Activated CD8-positive, alpha-beta memory T cell treated with anti-CD3 and anti-CD28 coated beads for 36 hours (primary cell): ENCODE data around the gene PXT1. TPM values are rescaled to one million over a fixed set of nuclear protein-coding genes. Genes with fewer than 3 reads are reported as not detected.
"Not testable (repeated sequence)": the region's sequence is repeated elsewhere in the genome, so short reads cannot be mapped to it uniquely, and the experiment has no call there.

Source experiments
- CTCF ChIA-PET: fragments of 350-600 bp; sonication (Branson Sonifier 250); formaldehyde crosslinking; loops from one replicate; lab custom pipeline; 2021; ENCODE audit warnings: antibody characterized with exemption; lab: Charles Lee
- POLR2A ChIA-PET: fragments of 350-600 bp; sonication (Branson Sonifier 250); formaldehyde crosslinking; loops from one replicate; lab custom pipeline; 2021; ENCODE audit warnings: antibody characterized with exemption; lab: Charles Lee
- total RNA-seq, 2 experiments: library from RNA; stranded (reverse); gene quantifications; one replicate each; pipeline ENCODE4 v1.2.3, GENCODE V29; 2021

The PXT1 gene
- total RNA-seq, 2 experiments from 2014 or later = 0.10 to 0.36 TPM

DNA sequence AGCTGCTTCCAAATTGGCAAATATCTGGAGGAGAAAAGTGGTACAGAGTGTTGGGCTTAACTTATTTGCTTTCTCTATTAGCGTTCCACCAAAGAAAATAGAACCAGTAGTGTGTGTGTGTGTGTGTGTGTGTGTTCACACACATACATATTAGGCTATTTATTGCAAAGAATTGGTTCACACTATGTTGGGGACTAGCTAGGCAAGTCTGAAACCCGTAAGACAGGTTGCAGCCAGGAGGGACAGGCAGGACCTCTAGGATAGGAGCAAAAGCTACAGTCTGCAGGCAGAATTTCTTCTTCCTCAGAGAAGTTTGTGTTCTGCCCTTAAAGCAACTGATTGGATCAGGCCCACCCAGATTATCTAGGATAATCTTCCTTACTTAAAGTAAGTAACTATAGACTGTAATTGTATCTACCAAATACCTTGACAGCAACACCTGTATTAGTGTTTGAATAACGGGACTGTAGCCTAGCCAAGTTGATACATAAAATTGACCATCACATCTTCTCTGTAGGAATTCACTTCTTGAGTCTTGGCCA lies 12.9 kb upstream of the PXT1 start:
- CTCF ChIA-PET = interaction anchor here (0.6 kb wide), 1 partner anchor 119 kb away, joined by 3 read pairs; no protein-coding TSS in a partner anchor
- POLR2A ChIA-PET = interaction anchor here (0.5 to 0.6 kb wide), 2 partner anchors 110 to 128 kb away, joined by 3 read pairs; no protein-coding TSS in a partner anchor

DNA sequence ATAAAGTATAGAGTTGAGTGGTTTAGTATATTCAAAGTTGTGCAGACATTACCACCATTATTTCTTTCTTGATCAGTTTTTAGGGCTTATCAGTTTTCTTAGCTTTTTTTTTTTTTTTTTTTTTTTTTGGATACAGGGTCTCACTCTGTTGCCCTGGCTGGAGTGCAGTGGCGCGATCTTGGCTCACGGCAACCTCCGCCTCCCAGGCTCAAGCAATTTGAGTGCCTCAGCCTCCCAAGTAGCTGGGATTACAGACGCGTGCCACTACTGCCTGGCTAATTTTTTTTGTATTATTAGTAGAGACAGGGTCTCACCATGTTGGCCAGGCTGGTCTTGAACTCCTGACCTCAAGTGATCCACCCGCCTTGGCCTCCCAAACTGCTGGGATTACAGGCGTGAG lies 10.2 kb upstream of the PXT1 start:
- CTCF ChIA-PET = not testable (repeated sequence)
- POLR2A ChIA-PET = interaction anchor here (0.6 kb wide), 1 partner anchor 32 kb away, joined by 4 read pairs; no protein-coding TSS in a partner anchor

DNA sequence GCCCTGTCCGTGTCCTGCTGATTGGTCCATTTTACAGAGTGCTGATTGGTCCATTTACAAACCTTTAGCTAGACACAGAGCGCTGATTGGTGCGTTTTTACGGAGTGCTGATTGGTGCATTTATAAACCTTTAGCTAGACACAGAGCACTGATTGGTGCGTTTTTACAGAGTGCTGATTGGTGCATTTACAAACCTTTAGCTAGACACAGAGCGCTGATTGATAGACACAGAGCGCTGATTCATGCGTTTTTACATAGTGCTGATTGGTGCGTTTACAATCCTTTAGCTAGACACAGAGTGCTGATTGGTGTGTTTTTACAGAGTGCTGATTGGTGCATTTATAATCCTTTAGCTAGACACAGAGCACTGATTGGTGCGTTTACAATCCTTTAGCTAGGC lies 6.5 kb upstream of the PXT1 start:
- POLR2A ChIA-PET, CTCF ChIA-PET: not testable (repeated sequence)

DNA sequence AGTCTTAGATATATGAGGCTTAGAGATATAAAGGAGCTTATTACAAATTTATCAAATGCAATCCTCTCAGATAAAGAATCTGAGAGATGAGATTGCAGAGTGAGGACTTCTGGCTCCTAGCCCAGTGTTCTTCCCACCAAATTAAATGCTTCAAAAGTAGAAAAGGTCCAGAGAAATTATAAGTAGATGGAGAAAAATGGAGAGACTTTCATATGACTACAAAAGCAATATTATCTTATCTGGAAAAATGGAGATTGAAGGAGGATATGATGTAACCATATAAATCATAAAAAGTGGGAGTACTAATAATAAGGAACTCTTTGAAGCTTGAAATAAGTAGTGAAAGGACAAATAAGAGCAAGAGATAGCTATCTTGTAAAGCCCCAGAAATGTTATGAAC lies 3.0 kb upstream of the PXT1 start:
- CTCF ChIA-PET = interaction anchor here (0.6 kb wide), 1 partner anchor 93 kb away, joined by 7 read pairs; no protein-coding TSS in a partner anchor
- POLR2A ChIA-PET = interaction anchor here (0.6 kb wide), 1 partner anchor 722 kb away, joined by 4 read pairs; no protein-coding TSS in a partner anchor

DNA sequence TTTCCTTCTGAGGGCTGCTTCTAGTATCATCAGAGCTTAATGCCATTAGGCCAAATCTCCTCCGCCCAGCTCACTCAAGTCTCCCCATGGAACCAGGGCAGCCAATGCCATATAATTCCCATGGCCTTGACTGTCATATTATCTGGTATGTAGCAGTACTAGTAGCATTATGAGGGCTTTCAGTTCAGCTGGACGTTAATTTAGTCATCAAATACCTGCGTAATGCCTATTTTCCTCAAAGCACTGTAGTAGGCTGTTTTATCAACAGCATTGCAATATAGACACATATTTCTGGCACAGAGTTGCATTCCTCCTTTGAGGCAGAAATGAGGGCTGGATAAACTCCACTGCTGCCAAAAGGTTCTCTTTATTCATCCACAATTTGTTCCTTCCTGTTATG lies 1.8 kb upstream of the PXT1 start:
- ChIA-PET POLR2A (interaction anchor here (0.7 kb wide), 1 partner anchor 150 kb away, joined by 4 read pairs; the partner anchor contains the start of gene SRSF3), CTCF (interaction anchor here (0.5 to 2.0 kb wide), 2 partner anchors 21 to 22 kb away, joined by 3 to 4 read pairs; no protein-coding TSS in a partner anchor)

DNA sequence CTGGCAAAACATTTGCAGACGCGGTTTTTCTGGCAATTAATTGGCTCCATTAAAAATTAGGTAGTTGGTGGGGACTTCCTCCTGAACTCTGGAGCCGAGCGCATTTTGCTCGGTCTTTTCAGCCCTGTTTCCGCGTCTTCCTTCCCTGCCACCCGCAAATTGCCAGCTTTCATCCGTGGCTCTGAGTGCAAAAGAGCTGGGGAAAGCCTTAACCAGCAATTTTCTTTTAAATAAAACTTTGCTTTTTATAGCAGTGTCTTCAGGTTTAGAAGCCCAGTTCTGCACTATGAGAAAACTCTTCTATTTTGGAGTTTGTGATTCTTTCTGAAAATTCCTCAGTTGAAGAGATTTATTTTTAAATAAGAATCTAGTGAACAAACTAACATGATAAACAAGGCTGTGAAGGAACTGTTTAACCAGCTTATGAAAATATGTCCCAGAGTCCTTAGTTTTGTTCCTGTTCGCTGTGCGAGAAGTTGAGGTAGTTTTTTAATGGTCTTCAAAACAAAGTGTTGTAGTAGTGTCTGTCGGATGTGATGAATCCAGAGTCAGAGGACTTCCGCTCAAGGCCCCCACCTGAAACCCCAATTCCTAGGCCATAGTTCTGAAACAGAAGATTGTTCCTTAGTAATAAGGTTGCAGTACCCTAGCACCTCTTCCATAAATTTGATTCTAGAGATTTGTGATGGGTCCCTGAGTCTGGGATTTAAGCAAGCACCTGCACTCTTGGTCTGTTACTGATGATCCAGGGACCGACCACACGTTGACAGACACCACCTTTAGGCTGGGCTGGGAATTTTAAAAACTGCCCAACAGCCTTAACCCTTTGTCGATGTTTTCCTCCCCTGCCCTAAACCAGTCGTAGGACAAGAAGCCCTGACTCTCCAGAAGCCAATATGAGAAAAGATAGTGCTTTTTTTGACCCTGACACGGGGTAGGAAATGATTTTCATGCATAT lies 1.1 kb upstream of the PXT1 start:
- POLR2A ChIA-PET = interaction anchor here (0.7 to 1.0 kb wide), 4 partner anchors 10 to 151 kb away, joined by 3 to 7 read pairs (median 4); partner anchors contain the start of gene SRSF3
- CTCF ChIA-PET = interaction anchor here (0.5 to 2.0 kb wide), 3 partner anchors 20 to 87 kb away, joined by 3 to 4 read pairs (median 3); no protein-coding TSS in a partner anchor

DNA sequence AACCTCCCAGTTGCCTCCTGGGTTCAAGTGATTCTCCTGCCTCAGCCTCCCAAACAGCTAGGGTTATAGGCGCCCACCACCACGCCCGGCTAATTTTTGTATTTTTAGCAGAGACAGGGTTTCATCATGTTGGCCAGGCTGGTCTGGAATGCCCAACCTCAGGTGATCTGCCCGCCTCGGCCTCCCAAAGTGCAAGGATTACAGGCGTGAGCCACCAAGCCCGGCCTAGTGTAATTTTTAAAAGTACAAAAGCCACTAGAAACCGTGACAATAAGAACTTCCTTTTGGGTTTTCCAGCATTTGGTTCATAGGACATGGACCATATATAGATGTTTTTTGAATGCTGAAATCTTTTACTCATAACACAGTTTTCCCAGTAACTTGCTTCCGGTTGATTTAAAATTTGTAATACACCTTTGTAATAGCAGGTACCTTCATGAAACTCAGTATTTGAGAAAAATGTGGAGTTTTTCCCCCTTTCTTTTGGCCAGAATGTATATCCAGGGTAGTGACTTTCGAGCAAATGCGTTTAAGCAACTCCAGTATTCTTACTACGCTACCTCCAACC lies 467 bp downstream of the PXT1 start:
- ChIA-PET POLR2A (no interaction called here), CTCF (interaction anchor here (1.2 kb wide), 1 partner anchor 19 kb away, joined by 4 read pairs; no protein-coding TSS in a partner anchor)

DNA sequence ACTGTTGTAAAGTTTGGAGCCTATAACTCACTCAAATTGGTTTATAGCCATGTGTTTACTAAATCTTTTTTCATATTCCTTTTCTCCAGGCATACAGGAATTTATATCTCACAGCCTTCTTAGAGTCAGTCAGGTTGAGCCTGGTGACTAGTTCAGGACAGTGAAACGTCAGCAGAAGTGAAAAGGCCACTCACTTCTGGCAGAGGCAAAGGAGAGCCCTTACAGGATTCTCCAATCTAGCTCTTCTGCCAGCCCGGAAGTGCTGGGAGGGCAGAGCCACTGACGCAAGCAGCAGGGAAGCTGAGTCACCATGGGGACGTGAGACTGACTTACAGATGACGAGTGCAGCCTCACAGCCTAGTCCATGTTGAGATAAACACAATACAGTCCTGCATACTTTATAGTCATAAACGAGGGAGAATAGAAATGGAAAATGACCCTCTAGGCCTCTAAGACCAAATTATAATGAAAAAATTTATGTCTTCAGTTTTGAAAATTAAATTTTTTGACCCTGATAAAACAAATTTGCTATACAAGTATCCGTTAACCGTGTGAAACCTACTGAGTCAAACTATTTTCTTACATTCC lies 1.3 kb downstream of the PXT1 start:
- POLR2A ChIA-PET = interaction anchor here (0.6 kb wide), 1 partner anchor 159 kb away, joined by 5 read pairs; no protein-coding TSS in a partner anchor
- CTCF ChIA-PET = interaction anchor here (1.2 kb wide), 1 partner anchor 18 kb away, joined by 4 read pairs; no protein-coding TSS in a partner anchor

DNA sequence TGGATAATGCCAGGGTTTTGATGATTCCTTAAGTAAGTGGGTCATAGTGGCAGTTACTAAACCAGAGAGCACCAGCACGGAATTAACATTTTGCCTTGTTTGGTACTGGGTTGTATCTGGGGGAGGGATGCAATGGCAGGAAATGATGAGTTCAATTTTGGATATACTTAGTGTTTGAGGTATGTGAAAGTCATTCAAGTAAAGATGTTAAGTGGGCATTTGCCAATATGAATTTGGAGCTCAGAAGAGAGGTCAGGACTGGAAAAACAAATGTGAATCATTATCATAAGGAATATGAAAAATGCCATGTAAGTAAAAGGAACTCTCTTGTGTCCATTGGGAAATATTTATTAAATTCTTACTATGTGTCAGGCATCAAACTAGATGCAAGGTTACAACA lies 6.2 kb downstream of the PXT1 start:
- POLR2A ChIA-PET = no interaction called here

DNA sequence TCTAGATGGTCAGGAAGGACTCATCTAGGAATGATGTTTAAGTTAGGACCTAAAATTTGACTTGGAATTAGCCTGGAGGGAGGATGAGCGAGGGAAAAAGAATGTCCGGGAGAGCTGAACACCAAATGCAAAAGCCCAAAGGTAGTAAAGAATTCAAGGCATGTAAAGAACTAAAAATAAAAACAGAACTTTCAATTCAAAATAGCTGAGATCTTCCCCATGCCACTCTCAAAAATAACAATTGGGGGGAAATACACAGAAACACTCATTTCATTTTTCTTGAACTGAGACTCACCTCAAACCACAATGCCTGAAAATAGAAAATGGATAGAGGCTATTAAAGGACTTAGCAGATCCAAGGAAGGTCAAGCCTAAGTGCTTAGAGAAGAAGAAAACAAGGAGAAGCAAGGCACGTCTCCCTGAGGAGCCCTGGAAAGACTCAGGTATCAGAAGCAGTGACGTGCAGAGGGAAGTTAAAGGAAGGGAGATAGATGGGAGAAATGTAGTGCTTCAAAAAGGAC lies 10.4 kb downstream of the PXT1 start:
- POLR2A ChIA-PET = no interaction called here
- CTCF ChIA-PET = no interaction called here

More for the DNA sequence above, 6.2 kb downstream of the PXT1 start:
- CTCF ChIA-PET = no interaction called here

DNA sequence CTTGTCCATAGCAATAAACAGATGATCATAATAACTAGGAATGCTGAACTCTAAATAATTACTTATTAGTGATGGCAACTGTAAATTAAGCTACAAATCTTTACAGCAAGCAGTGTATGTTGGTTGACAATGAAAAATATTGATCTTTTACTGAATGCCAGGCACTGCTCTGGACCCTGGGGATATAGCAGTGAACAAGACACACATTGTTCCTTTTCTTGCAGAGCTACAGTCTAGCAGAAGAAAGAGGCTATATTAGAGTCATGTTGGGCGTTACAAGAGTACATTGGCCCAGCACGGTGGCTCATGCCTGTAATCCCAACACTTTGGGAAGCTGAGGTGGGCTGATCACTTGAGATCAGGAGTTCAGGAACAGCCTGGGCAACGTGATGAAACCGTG lies 11.5 kb downstream of the PXT1 start:
- CTCF ChIA-PET = no interaction called here
- POLR2A ChIA-PET = no interaction called here

DNA sequence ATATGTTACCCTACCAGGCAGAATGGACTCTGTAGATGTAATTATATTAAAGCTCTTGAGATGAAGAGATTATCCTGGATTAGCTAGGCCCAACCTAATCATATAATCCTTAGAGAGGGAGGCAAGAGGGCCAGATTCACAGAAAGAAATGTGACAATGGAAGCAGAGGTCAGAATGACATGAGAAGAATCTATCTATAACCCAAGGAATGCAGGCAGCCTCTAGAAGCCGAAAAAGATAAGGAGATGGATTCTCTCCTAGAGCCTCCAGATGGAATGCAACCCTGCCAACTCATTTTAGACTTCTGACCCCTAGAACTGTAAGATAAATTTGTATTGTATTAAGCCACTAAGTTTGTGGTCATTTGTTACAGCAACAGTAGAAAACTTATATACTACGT lies 12.3 kb downstream of the PXT1 start:
- ChIA-PET POLR2A (no interaction called here), CTCF (interaction anchor here (1.0 kb wide), 1 partner anchor 185 kb away, joined by 4 read pairs; no protein-coding TSS in a partner anchor)

DNA sequence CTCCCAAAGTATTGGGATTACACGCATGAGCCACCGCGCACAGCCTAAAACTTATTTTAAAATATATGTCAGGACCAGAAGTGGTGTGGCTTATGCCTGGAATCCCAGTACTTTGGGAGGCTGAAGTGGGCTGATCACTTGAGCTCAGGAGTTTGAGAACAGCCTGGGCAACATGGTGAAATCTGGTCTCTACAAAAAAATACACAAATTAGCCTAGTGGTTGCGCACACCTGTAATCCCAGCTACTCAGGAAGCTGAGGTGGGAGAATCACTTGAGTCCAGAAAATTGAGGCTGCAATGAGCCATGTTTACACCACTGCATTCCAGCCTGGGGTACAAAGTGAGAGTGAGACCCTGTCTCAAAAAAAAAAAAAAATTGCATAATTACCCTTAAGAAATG lies 13.7 kb downstream of the PXT1 start:
- POLR2A ChIA-PET = no interaction called here
- CTCF ChIA-PET = no interaction called here

DNA sequence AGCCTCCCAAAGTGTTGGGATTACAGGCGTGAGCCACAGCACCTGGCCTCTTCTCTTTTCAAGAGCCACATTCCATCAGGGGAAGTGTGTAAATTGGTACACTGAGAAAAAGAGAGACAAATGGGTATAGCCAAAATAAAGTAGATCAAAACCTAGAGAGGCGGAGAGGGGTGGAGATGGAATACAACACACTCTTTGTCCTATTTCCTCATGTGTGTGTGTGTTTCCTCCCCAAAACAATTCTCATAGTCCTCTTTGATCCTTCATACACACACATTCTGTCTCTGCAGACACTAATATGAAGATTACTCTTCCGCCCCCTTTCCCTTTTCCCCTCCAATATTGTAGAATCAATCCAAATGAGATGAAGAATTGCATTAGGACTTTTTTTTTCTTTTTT lies 16.0 kb downstream of the PXT1 start:
- ChIA-PET POLR2A (no interaction called here), CTCF (no interaction called here)

DNA sequence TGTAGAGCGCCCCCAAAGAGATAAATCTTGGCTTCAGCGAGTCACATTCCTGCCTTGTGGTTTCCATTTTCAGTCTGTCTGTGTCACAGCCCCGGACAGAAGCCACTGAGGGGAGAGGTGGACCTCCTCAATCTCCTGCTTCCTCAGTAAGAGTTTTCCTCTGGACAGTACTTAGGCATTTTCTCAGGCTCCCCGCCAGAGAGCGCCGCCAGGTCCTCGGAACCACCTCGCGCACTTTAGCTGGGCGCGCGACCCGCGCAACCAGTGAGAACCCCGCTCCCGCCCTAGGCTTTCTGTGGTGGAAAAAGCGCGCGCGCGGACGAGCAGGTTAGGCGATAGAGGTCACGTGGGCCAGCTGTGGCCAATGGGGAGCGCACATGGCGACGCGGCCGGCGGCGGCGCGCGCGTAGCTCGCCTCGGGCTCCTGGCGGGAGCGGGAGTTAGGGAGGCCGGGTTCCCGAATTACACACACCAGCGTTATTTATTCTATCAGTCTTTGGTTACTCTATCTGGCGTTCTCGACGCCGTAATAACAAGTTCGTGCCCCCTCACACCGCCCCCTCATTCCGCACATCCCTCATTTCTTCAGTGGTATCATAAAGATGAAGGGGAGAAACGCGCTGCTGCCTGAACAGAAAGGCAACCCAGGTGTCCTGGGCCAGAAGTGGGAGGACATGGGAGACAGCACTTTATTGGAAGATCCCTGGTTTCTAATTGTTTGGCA lies 19.4 kb downstream of the PXT1 start:
- POLR2A ChIA-PET = interaction anchor here (0.6 to 1.3 kb wide), 2 partner anchors 20 to 257 kb away, joined by 7 read pairs; no protein-coding TSS in a partner anchor
- CTCF ChIA-PET = interaction anchor here (0.6 to 1.4 kb wide), 5 partner anchors 19 to 664 kb away, joined by 3 to 4 read pairs (median 4); no protein-coding TSS in a partner anchor

DNA sequence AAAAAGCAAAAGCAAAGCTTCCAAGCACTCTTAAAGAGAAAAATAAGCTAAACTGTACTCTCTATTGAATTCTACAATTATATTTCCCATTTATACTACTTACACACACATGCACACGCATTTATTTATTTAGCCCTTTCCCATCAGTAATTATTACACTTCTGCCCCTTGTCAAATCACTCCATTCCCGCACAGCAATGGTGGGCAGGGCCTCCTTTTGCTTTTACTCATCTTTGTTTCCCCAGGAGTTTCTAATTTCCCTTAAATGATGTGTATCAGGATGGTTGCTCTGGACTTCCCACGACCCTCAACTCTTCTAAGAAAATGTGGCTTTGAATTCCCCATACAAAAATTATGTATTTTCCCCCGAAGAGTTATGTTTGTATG lies 19.9 kb downstream of the PXT1 start:
- POLR2A ChIA-PET = interaction anchor here (0.6 to 1.3 kb wide), 2 partner anchors 21 to 257 kb away, joined by 7 read pairs; no protein-coding TSS in a partner anchor
- CTCF ChIA-PET = interaction anchor here (0.6 to 1.4 kb wide), 3 partner anchors 19 to 665 kb away, joined by 4 read pairs; no protein-coding TSS in a partner anchor

DNA sequence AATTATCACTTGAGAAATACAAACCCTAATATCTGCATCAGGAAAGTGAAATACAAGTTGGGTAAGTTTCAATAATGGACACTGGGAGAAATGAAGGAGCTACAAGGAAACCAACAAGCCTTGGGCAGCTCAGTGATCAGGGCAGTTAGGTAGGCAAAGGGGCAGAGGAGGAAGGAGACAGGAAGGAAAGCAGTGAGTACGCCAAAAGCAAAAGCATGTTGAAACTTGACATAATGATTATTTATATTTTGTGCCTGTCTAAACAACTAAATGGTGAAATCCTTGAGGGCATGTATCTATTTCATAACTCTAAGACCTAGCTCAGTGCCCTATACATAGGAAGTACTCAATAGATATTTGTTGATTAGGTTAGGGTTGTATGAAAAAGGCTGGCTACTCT lies 23.3 kb downstream of the PXT1 start:
- ChIA-PET CTCF (no interaction called here), POLR2A (no interaction called here)

DNA sequence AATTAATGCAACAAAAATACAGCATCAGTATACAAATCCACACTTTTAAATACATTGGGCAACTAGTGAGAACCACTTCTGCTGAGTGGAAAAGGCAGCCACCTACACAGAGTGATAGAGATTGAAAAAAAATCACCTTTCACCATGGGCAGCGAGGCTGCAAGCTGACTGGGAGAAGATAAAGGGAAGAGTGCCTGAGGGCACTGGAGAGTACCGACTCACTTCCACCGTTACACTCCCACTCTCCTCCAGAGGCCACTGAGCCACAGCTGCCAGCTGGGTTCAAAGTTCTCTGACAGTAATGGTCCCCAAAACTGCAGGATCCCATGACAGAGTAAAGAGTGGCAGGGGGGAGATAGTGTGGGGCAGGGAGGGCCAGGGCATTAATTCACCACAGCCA lies 24.1 kb downstream of the PXT1 start:
- POLR2A ChIA-PET = no interaction called here
- CTCF ChIA-PET = interaction anchor here (1.0 kb wide), 1 partner anchor 113 kb away, joined by 3 read pairs; no protein-coding TSS in a partner anchor
